Endothelial cell of umbilical vein (primary cell): ENCODE results near the gene TERC. TPM values are rescaled to one million over a fixed set of nuclear protein-coding genes. Genes with fewer than 3 reads are reported as not detected.
A peak's percentile ranks its signal among the peaks of the same experiment; 100 is the strongest.

ENCODE experiments used
- BruUV-seq: library from RNA; stranded (reverse); fragments of 400-500 nt; replicated peaks from 2 replicates; lab custom pipeline; 2021; lab: Mats Ljungman, UMichigan
- CTCF ChIA-PET: fragments of 300-600, 350-600 bp; sonication (Branson Sonifier 250); formaldehyde crosslinking; loops from one replicate; lab custom pipeline; 2021; ENCODE audit warnings: antibody characterized with exemption, inconsistent platforms; lab: Charles Lee
- POLR2A ChIA-PET: fragments of 300-600, 350-600 bp; sonication (Branson Sonifier 250); formaldehyde crosslinking; loops from one replicate; lab custom pipeline; 2021; ENCODE audit warnings: antibody characterized with exemption, inconsistent platforms; lab: Charles Lee
- DNase-seq: peaks from one replicate; pipeline ENCODE4 v3.0.0-alpha.2; 2011; ENCODE audit warnings: low read depth, low spot score
- FAIRE-seq: peaks from 2 replicates; lab custom pipeline; 2011; peaks lifted over from hg19 to GRCh38; lab: Jason Lieb, UNC
- H2AFZ ChIP-seq: 2 replicates; pipeline ENCODE4 v1.6.0; 2012; ENCODE audit warnings: low read depth, low read length, control low read depth, inconsistent platforms
- H3K27ac ChIP-seq: 2 replicates; pipeline ENCODE4 v1.5.1; 2011; ENCODE audit warnings: low read depth, mild to moderate bottlenecking, control low read depth, low read length, moderate library complexity; ENCODE audit not compliant: insufficient read depth
- H3K27me3 ChIP-seq, 2 experiments: 2 replicates each; pipeline versions ENCODE4 v1.6.0 to v1.6.1; 2011; ENCODE audit warnings: low read length in 2 of 2, mixed read lengths in 1 of 2; ENCODE audit not compliant: control insufficient read depth in 2 of 2, insufficient read depth in 2 of 2
- H3K36me3 ChIP-seq, 2 experiments: 2 replicates in 1 of 2; 3 replicates in 1 of 2; pipeline ENCODE4 v1.5.1; 2011; ENCODE audit warnings: low read length in 2 of 2, mild to moderate bottlenecking in 1 of 2, moderate library complexity in 1 of 2; ENCODE audit not compliant: control insufficient read depth in 2 of 2, insufficient read depth in 2 of 2; ENCODE audit errors: extremely low read depth in 1 of 2
- H3K4me1 ChIP-seq: 3 replicates; pipeline ENCODE4 v1.5.1; 2011; ENCODE audit warnings: mild to moderate bottlenecking, low read length; ENCODE audit not compliant: control insufficient read depth, insufficient read depth; ENCODE audit errors: extremely low read depth
- H3K4me2 ChIP-seq: 2 replicates; pipeline ENCODE4 v1.6.1; 2011; ENCODE audit warnings: low read length, control low read depth, mixed read lengths; ENCODE audit not compliant: insufficient read depth
- H3K4me3 ChIP-seq, 3 experiments: fragments of 200-600 bp in 1 of 3; sonication (generic), shearing (Covaris generic) in 1 of 3; replicated peaks in 1 of 3; 2 replicates each; pipeline ENCODE4 v1.5.1; 2011 to 2016; ENCODE audit warnings: control low read depth in 3 of 3, low read length in 3 of 3, mild to moderate bottlenecking in 2 of 3, inconsistent platforms in 1 of 3, low read depth in 1 of 3, moderate library complexity in 1 of 3; ENCODE audit not compliant: insufficient read depth in 1 of 3
- H3K79me2 ChIP-seq: 2 replicates; pipeline ENCODE4 v1.6.0; 2012; ENCODE audit warnings: low read length, inconsistent platforms; ENCODE audit not compliant: control insufficient read depth, insufficient read depth
- H3K9ac ChIP-seq: replicated peaks from 2 replicates; pipeline ENCODE3; 2011; ENCODE audit warnings: low read length, control low read depth; ENCODE audit not compliant: insufficient read depth; ENCODE audit errors: extremely low read depth
- H3K9me1 ChIP-seq: replicated peaks from 3 replicates; pipeline ENCODE4 v1.6.0; 2011; ENCODE audit warnings: mild to moderate bottlenecking, low read length; ENCODE audit not compliant: control insufficient read depth, insufficient read depth; ENCODE audit errors: extremely low read depth
- H3K9me3 ChIP-seq: replicated peaks from 2 replicates; pipeline ENCODE4 v1.5.1; 2012; ENCODE audit warnings: low read length, inconsistent platforms; ENCODE audit not compliant: control insufficient read depth, insufficient read depth
- H4K20me1 ChIP-seq: replicated peaks from 2 replicates; pipeline ENCODE3; 2011; ENCODE audit warnings: mild to moderate bottlenecking, low read length; ENCODE audit not compliant: control insufficient read depth, insufficient read depth; ENCODE audit errors: extremely low read depth
- EZH2 ChIP-seq: IDR thresholded peaks from 2 replicates; pipeline ENCODE4 v1.6.1; 2012; ENCODE audit warnings: borderline replicate concordance, low read depth, mild to moderate bottlenecking, moderate library complexity, low read length, inconsistent platforms; ENCODE audit not compliant: severe bottlenecking
- FOS ChIP-seq: IDR thresholded peaks from 2 replicates; pipeline ENCODE4 v1.6.1; 2011; ENCODE audit warnings: mild to moderate bottlenecking, low read length, moderate library complexity, borderline replicate concordance; ENCODE audit not compliant: insufficient read depth
- GATA2 ChIP-seq: IDR thresholded peaks from 2 replicates; pipeline ENCODE4 v1.7.0; 2011; ENCODE audit warnings: low read depth, mild to moderate bottlenecking, moderate library complexity, mixed read lengths, low read length; ENCODE audit not compliant: insufficient read length, insufficient read depth
- JUN ChIP-seq: IDR thresholded peaks from 2 replicates; pipeline ENCODE4 v1.6.1; 2011; ENCODE audit warnings: borderline replicate concordance, low read depth; ENCODE audit not compliant: insufficient read length, insufficient read depth
- MYC ChIP-seq: IDR thresholded peaks from one replicate; pipeline ENCODE4 v1.6.1; 2011; ENCODE audit warnings: mild to moderate bottlenecking, low read depth, low read length
- POLR2A ChIP-seq: IDR thresholded peaks from 2 replicates; pipeline ENCODE4 v1.6.1; 2012; ENCODE audit warnings: low read depth, mild to moderate bottlenecking, control low read depth, low read length
- POLR2AphosphoS5 ChIP-seq: IDR thresholded peaks from 2 replicates; pipeline ENCODE4 v1.6.1; 2012; ENCODE audit warnings: low read depth, mild to moderate bottlenecking, control low read depth, low read length, moderate library complexity; ENCODE audit not compliant: insufficient read depth
- dilution Hi-C: fragments of 300-500 bp; cut with MboI; formaldehyde crosslinking; loops from one replicate; pipeline ENCODE4 v1.15.0; 2019; ENCODE audit warnings: low sequenced_read_pairs; ENCODE audit not compliant: extremely low pct_ligation_motif_present
- intact Hi-C: fragments of 100-400 bp; cut with micrococcal nuclease; formaldehyde crosslinking; loops from one replicate; pipeline ENCODE4 v1.10.0; 2022
- polyA plus RNA-seq, 4 experiments: library from polyadenylated mRNA; depleted of rRNA in 3 of 4; stranded (reverse) in 3 of 4; unstranded in 1 of 4; fragments of >200 nt; gene quantifications; 2 replicates each; pipeline versions ENCODE4 v1.2.1 to v1.2.3, GENCODE V29; 2011 to 2012; ENCODE audit warnings: missing spikeins in 1 of 4
- total RNA-seq: library from RNA; stranded (reverse); gene quantifications from 2 replicates; pipeline ENCODE4 v1.2.3, GENCODE V29; 2021
- TF ChIP-seq, protein P1 (sequence below): IDR thresholded peaks from 2 replicates; pipeline ENCODE4 v1.6.1; 2011; ENCODE audit not compliant: insufficient read depth, insufficient read length
- TF ChIP-seq, protein P2 (sequence below), 2 donors: IDR thresholded peaks; 1 replicate in 1 of 2; 2 replicates in 1 of 2; pipeline ENCODE4 v1.5.1; 2011; ENCODE audit warnings: low read length in 2 of 2, mild to moderate bottlenecking in 2 of 2, moderate library complexity in 2 of 2, control low read depth in 1 of 2, inconsistent platforms in 1 of 2, low read depth in 1 of 2; ENCODE audit not compliant: insufficient read depth in 1 of 2; ENCODE audit errors: extremely low read depth in 1 of 2

The TERC gene
- total and polyA plus RNA-seq, 2 donors (not counting 3 experiments of a cell fraction or from before 2014, with no cell fraction given), result 2.6 to 6.1 TPM

DNA sequence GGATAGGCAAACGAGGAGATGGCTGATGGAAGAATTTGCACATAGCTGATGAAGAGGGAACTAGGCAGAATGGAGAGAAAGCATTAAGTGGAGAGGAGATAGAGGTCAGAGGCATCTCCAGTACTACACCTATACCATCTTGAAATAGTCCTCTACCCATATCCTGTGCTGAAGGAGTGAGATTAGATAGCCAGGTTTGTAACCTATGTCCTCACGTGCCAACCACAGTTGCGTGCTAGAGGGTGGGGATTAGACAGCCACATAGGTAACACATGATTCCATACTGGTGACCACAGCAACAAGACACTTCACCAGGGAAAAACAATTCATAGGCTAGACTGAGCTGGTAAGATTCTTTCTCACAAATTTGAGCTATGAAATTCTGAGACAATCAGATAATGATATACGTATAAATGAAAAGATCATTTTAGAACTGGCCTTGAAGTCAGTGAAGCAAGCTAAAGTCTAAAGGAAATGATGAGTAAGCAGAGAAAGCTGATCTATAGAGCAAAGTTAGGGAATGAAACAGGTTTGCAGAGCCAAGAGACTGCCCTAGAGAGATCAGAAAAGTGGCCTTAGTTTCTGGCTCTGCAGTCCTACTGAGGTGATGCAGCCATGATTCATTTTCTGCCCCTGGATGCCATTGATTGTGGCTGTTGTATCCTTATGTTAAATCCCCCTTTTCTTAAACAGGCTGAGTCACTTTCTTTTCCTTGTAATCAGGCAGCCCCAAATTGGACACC is 26.0 kb upstream of the TERC start:
- Histone ChIP-seq H3K27me3 (no peaks in the 10 kb centered on the region), H3K4me1 (no peaks in the 10 kb centered on the region), H3K9ac (no peak overlapping the region), H3K27ac (no peak overlapping the region), H3K4me3 (no peak overlapping the region), H4K20me1 (no peaks in the 10 kb centered on the region), H3K9me1 (no peaks in the 10 kb centered on the region), H3K36me3 (peaks cover 5 to 9% of the 10 kb centered on the region in 2 experiments), H3K79me2 (no peaks in the 10 kb centered on the region), H3K9me3 (no peaks in the 10 kb centered on the region), H3K4me2 (no peak overlapping the region), H2AFZ (no peak overlapping the region)
- ChIA-PET CTCF (no interaction called here), POLR2A (interaction anchor here (0.6 kb wide), 1 partner anchor 299 kb away, joined by 6 read pairs; no protein-coding TSS in a partner anchor)
- TF ChIP-seq FOS, result no peak
- TF ChIP-seq POLR2A, result peak; percentile 26
- BruUV-seq, result no TSS peak
- no peak for FAIRE-seq
- DNase-seq, result no peak
- dilution Hi-C loops (no loop called here), intact Hi-C loops (no loop called here)

DNA sequence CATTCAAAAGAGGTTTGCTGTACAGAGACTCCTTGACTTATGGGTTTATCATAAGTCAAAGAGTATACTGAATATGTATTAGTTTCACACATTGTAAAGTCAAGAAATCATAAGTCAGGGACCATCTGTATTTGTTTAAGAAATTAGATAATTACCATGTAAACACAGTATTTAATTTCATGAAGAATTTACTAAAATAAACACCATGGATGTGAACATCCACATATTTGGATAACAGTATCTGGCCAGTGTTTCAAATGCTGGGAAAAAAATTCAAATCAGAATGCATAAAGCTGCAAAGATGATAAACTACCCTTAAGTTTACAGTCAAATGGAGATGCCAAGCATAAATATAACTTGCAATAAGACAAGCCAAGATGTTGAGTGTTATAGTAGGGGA is 25.4 kb upstream of the TERC start:
- Histone ChIP-seq H3K4me2 (no peak overlapping the region), H3K79me2 (no peaks in the 10 kb centered on the region), H4K20me1 (no peaks in the 10 kb centered on the region), H3K4me3 (no peak overlapping the region), H3K27me3 (no peaks in the 10 kb centered on the region), H2AFZ (no peak overlapping the region), H3K36me3 (peaks cover 5 to 12% of the 10 kb centered on the region in 2 experiments), H3K9me1 (no peaks in the 10 kb centered on the region), H3K27ac (no peak overlapping the region), H3K4me1 (no peaks in the 10 kb centered on the region), H3K9ac (no peak overlapping the region), H3K9me3 (no peaks in the 10 kb centered on the region)
- CTCF ChIA-PET, result no interaction called here
- BruUV-seq, result no TSS peak
- intact Hi-C loops, result no loop called here
- POLR2A ChIA-PET, result interaction anchor here (0.6 kb wide), 1 partner anchor 300 kb away, joined by 6 read pairs; no protein-coding TSS in a partner anchor
- no peak for FAIRE-seq
- DNase-seq, result no peak
- dilution Hi-C loops, result no loop called here
- no peak for TF ChIP-seq FOS
- TF ChIP-seq, protein P1, sequence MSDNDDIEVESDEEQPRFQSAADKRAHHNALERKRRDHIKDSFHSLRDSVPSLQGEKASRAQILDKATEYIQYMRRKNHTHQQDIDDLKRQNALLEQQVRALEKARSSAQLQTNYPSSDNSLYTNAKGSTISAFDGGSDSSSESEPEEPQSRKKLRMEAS, result no peak
- no peak for TF ChIP-seq GATA2
- TF ChIP-seq JUN, result no peak
- TF ChIP-seq EZH2, result no peak
- no peak for TF ChIP-seq POLR2AphosphoS5
- TF ChIP-seq, protein P2, sequence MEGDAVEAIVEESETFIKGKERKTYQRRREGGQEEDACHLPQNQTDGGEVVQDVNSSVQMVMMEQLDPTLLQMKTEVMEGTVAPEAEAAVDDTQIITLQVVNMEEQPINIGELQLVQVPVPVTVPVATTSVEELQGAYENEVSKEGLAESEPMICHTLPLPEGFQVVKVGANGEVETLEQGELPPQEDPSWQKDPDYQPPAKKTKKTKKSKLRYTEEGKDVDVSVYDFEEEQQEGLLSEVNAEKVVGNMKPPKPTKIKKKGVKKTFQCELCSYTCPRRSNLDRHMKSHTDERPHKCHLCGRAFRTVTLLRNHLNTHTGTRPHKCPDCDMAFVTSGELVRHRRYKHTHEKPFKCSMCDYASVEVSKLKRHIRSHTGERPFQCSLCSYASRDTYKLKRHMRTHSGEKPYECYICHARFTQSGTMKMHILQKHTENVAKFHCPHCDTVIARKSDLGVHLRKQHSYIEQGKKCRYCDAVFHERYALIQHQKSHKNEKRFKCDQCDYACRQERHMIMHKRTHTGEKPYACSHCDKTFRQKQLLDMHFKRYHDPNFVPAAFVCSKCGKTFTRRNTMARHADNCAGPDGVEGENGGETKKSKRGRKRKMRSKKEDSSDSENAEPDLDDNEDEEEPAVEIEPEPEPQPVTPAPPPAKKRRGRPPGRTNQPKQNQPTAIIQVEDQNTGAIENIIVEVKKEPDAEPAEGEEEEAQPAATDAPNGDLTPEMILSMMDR (IDR thresholded peaks at IDR 0.05; ENCODE audit: extremely low read depth in 1 of 2, insufficient read depth in 1 of 2, low read depth in 1 of 2, low read length in 2 of 2), result no peak
- TF ChIP-seq MYC, result no peak
- TF ChIP-seq POLR2A, result no peak
